GM19240 (cell line): ENCODE data around the gene CDC34.

Experiments
- DNase-seq: peaks from one replicate; pipeline ENCODE4 v3.0.0; 2011; ENCODE audit warnings: low spot score; ENCODE audit not compliant: insufficient read length

CDC34 gene

GRCh38 chr19:497491-497868, 34.1 kb upstream of the CDC34 start:
- no peak for DNase-seq

- no peak for DNase-seq
These were observed 33.6 kb upstream of the CDC34 start for GRCh38 chr19:497869-498510.

DNA sequence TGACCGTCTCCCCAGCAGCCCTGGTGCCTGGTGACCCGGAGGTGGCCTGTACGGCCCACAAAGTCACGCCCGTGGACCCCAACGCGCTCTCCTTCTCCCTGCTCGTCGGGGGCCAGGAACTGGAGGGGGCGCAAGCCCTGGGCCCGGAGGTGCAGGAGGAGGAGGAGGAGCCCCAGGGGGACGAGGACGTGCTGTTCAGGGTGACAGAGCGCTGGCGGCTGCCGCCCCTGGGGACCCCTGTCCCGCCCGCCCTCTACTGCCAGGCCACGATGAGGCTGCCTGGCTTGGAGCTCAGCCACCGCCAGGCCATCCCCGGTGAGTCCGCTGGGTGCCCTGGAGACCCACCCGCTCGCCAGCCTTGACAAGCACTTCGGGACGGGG, 33.1 kb upstream of the CDC34 start:
- DNase-seq: no peak

DNA sequence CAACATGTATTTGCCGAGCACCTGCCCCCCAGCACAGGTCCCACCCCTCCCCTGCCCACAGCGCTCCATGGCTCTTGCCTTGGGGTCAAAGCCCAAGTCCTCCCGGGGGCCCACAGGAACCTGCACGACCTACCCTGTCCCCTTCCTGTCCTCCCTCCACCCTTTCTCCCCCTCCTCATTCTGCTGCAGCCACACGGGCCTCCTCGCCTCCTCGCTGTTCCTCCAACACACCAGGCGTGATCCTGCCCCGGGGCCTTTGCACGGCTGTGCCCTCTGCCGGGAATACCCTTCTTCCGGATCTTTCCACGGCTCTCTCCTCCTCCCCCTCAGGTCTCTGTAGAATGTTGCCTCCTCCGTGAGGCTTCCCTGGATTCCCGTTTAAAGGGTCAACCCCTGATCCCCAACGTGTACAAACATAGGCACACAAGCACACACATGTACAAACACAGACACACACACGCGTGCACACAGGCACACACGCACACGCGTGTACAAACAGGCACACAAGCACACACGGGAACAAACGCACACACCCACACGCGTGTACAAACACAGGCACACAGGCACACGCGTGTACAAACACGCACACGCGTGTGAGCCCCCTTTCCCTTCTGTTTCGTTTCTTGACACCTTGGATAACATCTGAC, 32.5 kb upstream of the CDC34 start:
- no peak for DNase-seq

- DNase-seq: no peak
These were observed 29.9 kb upstream of the CDC34 start for GRCh38 chr19:501646-502045.

DNA sequence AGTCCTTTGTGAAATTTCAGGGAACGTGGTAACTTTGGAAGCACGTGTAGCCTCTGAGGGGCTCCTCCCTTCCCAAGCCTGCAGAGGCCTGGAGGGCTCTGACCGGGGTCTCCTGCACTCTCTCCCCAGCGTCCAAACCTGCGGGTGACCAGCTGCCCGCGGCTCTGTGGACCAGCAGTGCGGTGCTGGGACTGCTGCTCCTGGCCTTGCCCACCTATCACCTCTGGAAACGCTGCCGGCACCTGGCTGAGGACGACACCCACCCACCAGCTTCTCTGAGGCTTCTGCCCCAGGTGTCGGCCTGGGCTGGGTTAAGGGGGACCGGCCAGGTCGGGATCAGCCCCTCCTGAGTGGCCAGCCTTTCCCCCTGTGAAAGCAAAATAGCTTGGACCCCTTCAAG, 26.9 kb upstream of the CDC34 start:
- DNase-seq: no peak

GRCh38 chr19:506404-507285, 24.9 kb upstream of the CDC34 start:
- DNase-seq: peak; percentile 98

DNA sequence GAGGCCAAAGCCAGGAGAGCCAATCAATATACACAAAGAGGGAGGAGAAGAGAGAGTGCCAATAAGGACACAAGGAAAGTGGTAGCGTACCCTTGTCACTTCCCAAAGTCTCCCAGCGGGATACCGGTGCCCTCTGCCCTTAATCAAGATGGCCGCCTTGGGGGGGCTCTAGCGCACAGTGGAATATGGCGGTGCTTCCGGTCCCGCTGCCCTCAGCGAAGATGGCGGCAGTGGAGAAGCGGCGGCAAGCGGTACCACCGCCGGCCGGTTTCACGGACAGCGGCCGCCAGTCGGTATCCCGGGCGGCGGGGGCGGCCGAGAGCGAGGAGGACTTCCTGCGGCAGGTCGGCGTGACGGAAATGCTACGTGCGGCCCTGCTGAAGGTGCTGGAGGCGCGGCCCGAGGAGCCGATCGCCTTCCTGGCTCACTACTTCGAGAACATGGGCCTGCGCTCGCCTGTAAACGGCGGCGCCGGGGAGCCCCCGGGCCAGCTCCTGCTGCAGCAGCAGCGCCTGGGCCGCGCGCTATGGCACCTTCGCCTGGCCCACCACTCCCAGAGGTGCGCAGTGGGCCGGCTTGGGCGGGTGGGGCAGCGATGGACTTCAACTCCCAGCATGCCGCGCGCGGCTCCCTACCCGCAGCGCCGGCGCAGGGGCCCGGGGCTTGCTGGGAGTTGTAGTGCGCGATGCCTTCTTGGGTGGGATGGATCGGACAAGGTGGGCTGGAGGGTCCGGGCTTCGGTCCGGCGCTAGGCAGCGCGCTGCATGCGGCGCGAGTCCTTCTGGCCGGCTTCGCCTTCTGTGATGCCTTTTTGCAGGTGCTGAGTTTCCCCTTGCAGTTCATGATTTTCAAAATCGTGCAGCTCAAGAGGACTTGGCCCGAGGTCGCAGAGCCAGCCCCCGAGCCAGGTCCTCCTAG, 24.0 kb upstream of the CDC34 start, which contains the start of gene TPGS1:
Gene TPGS1, plus strand, starts transcription at position 212 of the 918 bp plus-strand sequence. Its CDS starts 10 bp downstream, at position 222.
- DNase-seq: peak; percentile 77

DNA sequence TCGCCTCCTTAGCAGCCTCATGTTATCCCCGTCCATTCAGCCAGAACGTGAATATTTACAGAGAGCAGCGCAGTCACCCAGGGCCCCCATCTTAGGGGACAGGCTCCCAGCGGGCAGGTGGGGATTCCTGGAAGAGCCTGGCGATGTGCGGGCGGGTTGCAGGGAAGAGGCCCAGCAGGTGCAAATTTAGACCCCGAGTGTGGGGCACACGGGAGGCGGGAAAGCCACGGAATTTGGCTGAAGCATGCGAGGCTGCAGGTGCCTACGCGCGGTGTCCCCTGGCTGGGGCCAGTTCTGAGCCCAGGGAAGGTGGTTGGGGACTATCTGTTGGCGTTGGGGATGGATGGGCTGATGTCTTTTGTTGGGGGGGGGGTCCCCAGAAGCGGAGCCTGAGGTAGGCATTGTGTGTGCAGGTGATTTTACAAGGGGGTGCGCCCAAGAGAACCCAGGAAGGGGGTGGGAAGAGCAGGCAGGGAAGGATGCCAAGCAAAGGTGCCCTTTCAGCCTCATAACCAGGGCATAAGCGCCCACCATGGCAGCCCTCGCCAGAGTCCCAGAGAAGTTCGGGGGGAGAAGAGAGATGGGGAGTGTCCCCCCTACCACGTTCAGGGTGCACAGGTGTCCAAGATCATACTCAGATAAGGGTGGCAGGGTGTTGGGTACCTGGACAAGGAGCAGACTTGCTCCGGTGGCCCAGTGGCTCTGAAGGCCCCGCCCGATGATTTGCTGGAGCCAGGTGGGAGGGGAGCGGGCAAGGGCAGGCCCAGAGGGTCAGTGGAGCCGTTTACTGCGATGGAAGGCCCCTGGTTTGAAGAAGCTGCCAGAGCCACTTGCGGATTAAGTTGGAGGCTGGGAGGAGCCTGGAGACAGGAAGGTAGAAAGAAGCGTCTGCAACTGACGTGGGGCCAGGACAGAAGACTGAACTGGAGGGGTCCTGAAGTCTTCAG, 23.1 kb upstream of the CDC34 start:
- no peak for DNase-seq

- DNase-seq: peak; percentile 89
These were observed 20.9 kb upstream of the CDC34 start for GRCh38 chr19:510606-511100.

GRCh38 chr19:511101-511851, 20.3 kb upstream of the CDC34 start:
- no peak for DNase-seq

GRCh38 chr19:512547-513365, 18.8 kb upstream of the CDC34 start:
- no peak for DNase-seq

DNA sequence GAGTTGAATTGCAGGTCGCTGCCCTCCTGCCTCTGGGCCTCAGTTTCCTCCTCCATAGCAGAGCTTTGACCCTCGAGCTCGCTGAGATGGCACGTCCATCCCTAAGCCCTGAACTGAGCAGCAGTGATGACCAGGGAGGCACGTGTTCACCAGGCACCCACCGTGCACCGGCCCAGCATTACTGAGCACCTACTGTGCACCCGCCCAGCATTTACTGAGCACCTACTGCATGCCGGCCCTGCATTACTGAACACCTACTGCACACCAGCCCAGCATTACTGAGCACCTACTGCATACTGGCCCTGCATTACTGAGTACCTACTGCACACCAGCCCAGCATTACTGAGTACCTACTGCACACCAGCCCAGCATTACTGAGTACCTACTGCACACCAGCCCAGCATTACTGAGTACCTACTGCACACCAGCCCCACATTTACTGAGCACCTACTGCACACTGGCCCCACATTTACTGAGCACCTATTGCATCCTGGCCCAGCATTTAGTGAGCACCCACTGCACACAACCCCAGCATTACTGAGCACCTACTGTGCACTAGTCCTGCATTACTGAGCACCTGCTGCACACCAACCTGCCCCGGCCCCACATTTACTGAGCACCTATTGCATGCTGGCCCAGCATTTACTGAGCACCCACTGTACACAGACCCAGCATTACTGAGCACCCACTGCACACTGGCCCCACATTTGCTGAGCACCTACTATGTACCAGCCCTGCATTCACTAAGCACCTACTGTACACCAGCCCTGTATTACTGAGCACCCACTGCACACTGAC, 18.0 kb upstream of the CDC34 start:
- no peak for DNase-seq

DNA sequence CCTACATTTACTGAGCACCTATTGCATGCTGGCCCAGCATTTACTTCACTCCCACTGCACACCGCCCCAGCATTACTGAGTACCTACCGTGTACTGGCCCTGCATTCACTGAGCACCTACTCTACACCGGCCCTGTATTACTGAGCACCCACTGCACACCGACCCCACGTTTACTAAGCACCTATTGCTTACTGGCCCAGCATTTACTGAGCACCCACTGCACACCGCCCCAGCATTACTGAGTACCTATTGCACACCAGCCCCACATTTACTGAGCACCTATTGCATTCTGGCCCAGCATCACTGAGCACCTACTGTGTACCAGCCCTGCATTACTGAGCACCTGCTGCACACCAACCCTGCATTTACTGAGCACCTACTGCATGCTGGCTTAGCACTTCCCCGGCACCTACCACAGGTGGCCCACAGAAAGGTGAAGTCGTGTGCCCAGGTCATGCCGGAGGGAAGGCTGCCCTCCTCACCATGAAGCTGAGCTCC, 17.3 kb upstream of the CDC34 start:
- no peak for DNase-seq

DNA sequence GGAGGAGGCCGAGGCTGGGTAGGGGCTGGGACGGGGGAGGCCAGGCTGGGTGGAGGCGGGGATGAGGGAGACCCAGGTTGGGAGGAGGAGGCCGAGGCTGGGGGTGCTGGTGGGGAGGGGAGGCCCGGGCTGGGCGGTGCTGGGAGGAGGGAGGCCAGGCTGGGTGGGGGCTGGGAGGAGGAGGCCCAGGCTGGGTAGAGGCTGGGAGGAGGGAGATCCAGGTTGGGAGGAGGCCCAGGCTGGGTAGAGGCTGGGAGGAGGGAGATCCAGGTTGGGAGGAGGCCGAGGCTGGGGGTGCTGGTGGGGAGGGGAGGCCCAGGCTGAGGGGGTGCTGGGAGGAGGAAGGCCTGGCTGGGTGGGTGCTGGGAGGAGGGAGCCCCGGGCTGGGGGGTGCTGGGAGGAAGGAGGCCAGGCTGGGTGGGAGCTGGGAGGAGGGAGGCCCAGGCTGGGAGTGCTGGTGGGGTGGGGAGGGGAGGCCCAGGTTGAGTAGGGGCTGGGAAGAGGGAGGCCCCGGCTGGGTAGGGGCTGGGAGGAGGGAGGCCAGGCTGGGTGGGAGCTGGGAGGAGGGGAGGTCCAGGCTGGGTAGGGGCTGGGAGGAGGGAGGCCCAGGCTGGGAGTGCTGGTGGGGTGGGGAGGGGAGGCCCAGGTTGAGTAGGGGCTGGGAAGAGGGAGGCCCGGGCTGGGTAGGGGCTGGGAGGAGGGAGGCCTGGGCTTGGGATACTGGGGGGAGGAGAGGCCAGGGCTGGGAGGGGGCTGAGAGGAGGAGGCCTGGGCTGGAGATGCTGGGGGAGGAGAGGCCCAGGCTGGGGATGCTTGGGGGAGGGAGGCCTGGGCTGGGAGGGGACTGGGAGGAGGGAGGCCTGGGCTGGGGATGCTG, 13.6 kb upstream of the CDC34 start:
- DNase-seq: no peak

GRCh38 chr19:518598-519231, 12.8 kb upstream of the CDC34 start:
- no peak for DNase-seq
